Measurements from ENCODE around the gene USP12.

DNA sequence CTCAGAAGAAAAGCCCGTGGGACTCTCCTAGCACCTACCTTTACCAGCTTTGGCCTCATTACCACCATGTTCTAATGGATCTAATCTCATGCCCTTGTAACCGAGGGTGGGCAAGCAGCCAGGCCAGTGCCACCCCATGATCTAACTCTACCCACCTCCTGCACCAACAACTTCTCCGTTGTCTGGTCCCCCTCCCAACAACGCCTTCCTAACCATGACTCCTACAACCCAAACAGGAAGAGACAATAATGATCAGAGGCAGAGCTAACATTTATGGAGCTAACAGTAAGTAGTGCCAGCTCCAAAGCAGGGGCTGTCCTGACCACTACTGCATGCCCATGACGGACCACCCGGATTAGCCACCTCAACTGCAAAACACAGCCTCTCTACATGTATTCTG, 3.5 kb downstream of the USP12 start:
- TF ChIP-seq CTCF (conservative IDR thresholded peaks at IDR 0.05; ENCODE audit: low read length) (no peak), EZH2phosphoT487 (IDR thresholded peaks at IDR 0.05; ENCODE audit: borderline replicate concordance, low read depth, low read length) (no peak)
